Prostate gland (tissue), 2 donors: ENCODE results near the gene YTHDF1. TPM values are rescaled to one million over a fixed set of nuclear protein-coding genes. Genes with fewer than 3 reads are reported as not detected.

Experiments used
- DNase-seq: peaks from one replicate; pipeline ENCODE4 v3.0.0-alpha.2; 2019; ENCODE audit warnings: low spot score
- H3K27ac ChIP-seq, 2 donors: fragments of 200-600 bp; sonication (generic); 2 replicates each; pipeline ENCODE4 v1.5.1; 2017 to 2019
- H3K27me3 ChIP-seq: fragments of 200-600 bp; sonication (generic); replicated peaks from 2 replicates; pipeline ENCODE4 v1.5.1; 2019; ENCODE audit not compliant: insufficient read depth
- H3K36me3 ChIP-seq, 2 donors: fragments of 200-600 bp; sonication (generic); 1 replicate in 1 of 2; 2 replicates in 1 of 2; pipeline versions ENCODE4 v1.5.1 to v1.8.1; 2017 to 2019
- H3K4me1 ChIP-seq: fragments of 200-600 bp; sonication (generic); replicated peaks from 2 replicates; pipeline ENCODE4 v1.5.1; 2019
- H3K4me3 ChIP-seq, 2 donors: fragments of 200-600 bp; sonication (generic); 2 replicates each; pipeline ENCODE4 v1.5.1; 2017 to 2019
- H3K9me3 ChIP-seq: fragments of 200-600 bp; sonication (generic); 2 replicates; pipeline ENCODE4 v1.5.1; 2017
- CTCF ChIP-seq, 4 experiments: fragments of 200-600 bp in 2 of 4; fragments of 450-650 bp in 2 of 4; sonication (generic) in 2 of 4; IDR thresholded peaks; 1 replicate in 3 of 4; 2 replicates in 1 of 4; pipeline ENCODE4 v1.5.1; 2016 to 2019; ENCODE audit warnings: antibody characterized with exemption in 4 of 4, mild to moderate bottlenecking in 2 of 4, moderate library complexity in 2 of 4
- POLR2A ChIP-seq: fragments of 450-650 bp; IDR thresholded peaks from one replicate; pipeline ENCODE4 v1.6.1; 2016; ENCODE audit warnings: antibody characterized with exemption, mild to moderate bottlenecking
- POLR2AphosphoS5 ChIP-seq: sonication (generic); formaldehyde crosslinking; IDR thresholded peaks from one replicate; pipeline ENCODE4 v1.6.1; 2017; ENCODE audit warnings: antibody characterized with exemption
- WGBS: methylation state at CpG from one replicate; pipeline ENCODE4 v1.1.5; 2018; 5-methylcytosine and 5-hydroxymethylcytosine counted together
- intact Hi-C: fragments of 100-400 bp; cut with DNase I; formaldehyde crosslinking; loops from one replicate; pipeline ENCODE4 v1.14.2; 2022
- total RNA-seq, 2 donors: library from RNA; depleted of rRNA; stranded (reverse); fragments of >200 nt; gene quantifications; one replicate each; pipeline ENCODE4 v1.1.0, GENCODE V29; 2016

YTHDF1 gene
- total RNA-seq, 2 donors from 2014 or later: 28.8 to 46.0 TPM

GRCh38 chr20:63246490-63247288 lies 30.8 kb upstream of the YTHDF1 start:
- DNase-seq: no peak
- H3K4me1 ChIP-seq: no peaks in the 10 kb centered on the region
- no peaks in the 10 kb centered on the region for H3K9me3 ChIP-seq
- H3K4me3 ChIP-seq: no peak overlapping the region
- H3K27me3 ChIP-seq: peaks cover 12% of the 10 kb centered on the region
- TF ChIP-seq CTCF (IDR thresholded peaks at IDR 0.05) (no peak), POLR2AphosphoS5 (no peak), POLR2A (no peak)
- no peak overlapping the region for H3K27ac ChIP-seq
- 47% methylated on average over 46 of the region's 50 CpGs for WGBS
- intact Hi-C loops: no loop called here
- no peaks in the 10 kb centered on the region for H3K36me3 ChIP-seq

- DNase-seq: no peak
- TF ChIP-seq POLR2A (no peak), CTCF (IDR thresholded peaks at IDR 0.05) (no peak), POLR2AphosphoS5 (no peak)
- 81% methylated on average over 4 of the region's 10 CpGs for WGBS
- intact Hi-C loops: no loop called here
- H3K4me1 ChIP-seq: no peaks in the 10 kb centered on the region
- H3K36me3 ChIP-seq: no peaks in the 10 kb centered on the region
- no peaks in the 10 kb centered on the region for H3K9me3 ChIP-seq
- H3K27me3 ChIP-seq: peaks cover 12% of the 10 kb centered on the region
- H3K4me3 ChIP-seq: no peak overlapping the region
- no peak overlapping the region for H3K27ac ChIP-seq
Observed at GRCh38 chr20:63244468-63244867, 28.5 kb upstream of the YTHDF1 start.

- no peaks in the 10 kb centered on the region for H3K4me1 ChIP-seq
- no peaks in the 10 kb centered on the region for H3K9me3 ChIP-seq
- H3K27ac ChIP-seq: no peak overlapping the region
- TF ChIP-seq CTCF (IDR thresholded peaks at IDR 0.05) (no peak), POLR2AphosphoS5 (no peak), POLR2A (no peak)
- no peaks in the 10 kb centered on the region for H3K36me3 ChIP-seq
- H3K27me3 ChIP-seq: peaks cover 8% of the 10 kb centered on the region
- DNase-seq: no peak
- intact Hi-C loops: no loop called here
- WGBS: 87% methylated on average over 24 of the region's 25 CpGs
- no peak overlapping the region for H3K4me3 ChIP-seq
Observed at GRCh38 chr20:63243604-63244247, 27.8 kb upstream of the YTHDF1 start.

GRCh38 chr20:63242736-63243135 lies 26.8 kb upstream of the YTHDF1 start:
- TF ChIP-seq POLR2A: no peak
- TF ChIP-seq CTCF (IDR thresholded peaks at IDR 0.05): no peak
- no peak for TF ChIP-seq POLR2AphosphoS5
- Histone ChIP-seq H3K9me3 (no peaks in the 10 kb centered on the region), H3K36me3 (no peaks in the 10 kb centered on the region), H3K27ac (no peak overlapping the region), H3K27me3 (peaks cover 6% of the 10 kb centered on the region), H3K4me3 (no peak overlapping the region), H3K4me1 (no peaks in the 10 kb centered on the region)
- intact Hi-C loops: no loop called here
- WGBS: 90% methylated on average over 20 of the region's 21 CpGs
- no peak for DNase-seq

- intact Hi-C loops: no loop called here
- TF ChIP-seq POLR2A (no peak), CTCF (IDR thresholded peaks at IDR 0.05) (no peak), POLR2AphosphoS5 (no peak)
- DNase-seq: no peak
- Histone ChIP-seq H3K4me1 (no peaks in the 10 kb centered on the region), H3K27me3 (no peaks in the 10 kb centered on the region), H3K4me3 (no peak overlapping the region), H3K36me3 (no peaks in the 10 kb centered on the region), H3K27ac (no peak overlapping the region), H3K9me3 (no peaks in the 10 kb centered on the region)
- 49% methylated on average over 10 of the region's 11 CpGs for WGBS
Observed at GRCh38 chr20:63241272-63241671, 25.3 kb upstream of the YTHDF1 start.
